GM12878 (cell line): Measurements from ENCODE around the gene HOATZ. TPM values are rescaled to one million over a fixed set of nuclear protein-coding genes. Genes with fewer than 3 reads are reported as not detected.

Experiments
- ATAC-seq: fragments of 200-7000 bp; cut with Tn5 transposase; 3 replicates; pipeline ENCODE4 v1.9.1; 2020; ENCODE audit warnings: mild to moderate bottlenecking, moderate library complexity
- BruUV-seq: library from RNA; stranded (reverse); fragments of 400-500 nt; replicated peaks from 2 replicates; lab custom pipeline; 2021; lab: Mats Ljungman, UMichigan
- CTCF ChIA-PET: fragments of 300-600 bp; sonication (Branson Sonifier 250); formaldehyde crosslinking; extraction: SDS; loops from one replicate; lab custom pipeline; 2021; ENCODE audit warnings: inconsistent platforms; lab: Yijun Ruan, JAX
- POLR2A ChIA-PET: fragments of 350-600 bp; formaldehyde crosslinking; extraction: SDS; loops from one replicate; lab custom pipeline; 2021; ENCODE audit warnings: inconsistent platforms; lab: Charles Lee
- RAD21 ChIA-PET: fragments of 300-600 bp; sonication (Branson Sonifier 250); formaldehyde crosslinking; loops from one replicate; lab custom pipeline; 2023; ENCODE audit warnings: antibody characterized with exemption; ENCODE audit not compliant: unreplicated experiment; lab: Charles Lee
- SMC1A ChIA-PET: fragments of 300-600 bp; sonication (Branson Sonifier 250); formaldehyde crosslinking; loops from one replicate; lab custom pipeline; 2023; ENCODE audit not compliant: unreplicated experiment, uncharacterized antibody; lab: Charles Lee
- DNase-seq: peaks from one replicate; pipeline ENCODE4 v3.0.0-alpha.2; 2011; ENCODE audit warnings: low read depth, low spot score
- FAIRE-seq: peaks from 3 replicates; lab custom pipeline; 2011; peaks lifted over from hg19 to GRCh38; lab: Jason Lieb, UNC
- H2AFZ ChIP-seq: 2 replicates; pipeline ENCODE4 v1.6.0; 2011; ENCODE audit warnings: low read depth, low read length, control low read depth; ENCODE audit not compliant: control insufficient read depth
- H3K27ac ChIP-seq: 2 replicates; pipeline ENCODE4 v1.5.1; 2011; ENCODE audit warnings: control low read depth; ENCODE audit not compliant: control insufficient read depth, insufficient read depth
- H3K27me3 ChIP-seq, 2 experiments: replicated peaks in 1 of 2; 2 replicates each; pipeline versions ENCODE4 v1.6.0 to v1.6.1; 2011; ENCODE audit warnings: low read length in 1 of 2; ENCODE audit not compliant: control insufficient read depth in 2 of 2, insufficient read depth in 2 of 2
- H3K36me3 ChIP-seq, 2 experiments: 2 replicates each; pipeline ENCODE4 v1.5.1; 2011; ENCODE audit warnings: low read length in 1 of 2; ENCODE audit not compliant: control insufficient read depth in 2 of 2, insufficient read depth in 2 of 2
- H3K4me1 ChIP-seq: 2 replicates; pipeline ENCODE4 v1.6.1; 2011; ENCODE audit warnings: mild to moderate bottlenecking, low read length, moderate library complexity, mixed read lengths; ENCODE audit not compliant: control insufficient read depth, insufficient read depth
- H3K4me2 ChIP-seq: 2 replicates; pipeline ENCODE4 v1.6.0; 2011; ENCODE audit warnings: control low read depth; ENCODE audit not compliant: control insufficient read depth, insufficient read depth
- H3K4me3 ChIP-seq: fragments of 200-600 bp; sonication (generic); 2 replicates; pipeline ENCODE4 v1.5.1; 2016
- H3K79me2 ChIP-seq: 2 replicates; pipeline ENCODE4 v1.6.0; 2011; ENCODE audit warnings: low read length; ENCODE audit not compliant: control insufficient read depth, insufficient read depth
- H3K9ac ChIP-seq: 2 replicates; pipeline ENCODE4 v1.8.0; 2011; ENCODE audit warnings: low read length, control low read depth, mixed read lengths; ENCODE audit not compliant: control insufficient read depth, insufficient read depth
- H3K9me3 ChIP-seq: replicated peaks from 3 replicates; pipeline ENCODE4 v1.5.1; 2011; ENCODE audit warnings: mild to moderate bottlenecking, low read length; ENCODE audit not compliant: control insufficient read depth, insufficient read depth
- H4K20me1 ChIP-seq: 2 replicates; pipeline ENCODE4 v1.6.0; 2011; ENCODE audit not compliant: control insufficient read depth, insufficient read depth
- EP300 ChIP-seq, 2 experiments: fragments of 150-350 bp in 1 of 2; IDR thresholded peaks; 2 replicates each; pipeline ENCODE4 v1.6.1; 2011 to 2012; ENCODE audit warnings: low read depth in 2 of 2, low read length in 2 of 2, borderline replicate concordance in 1 of 2, improper control_type of control experiment in 1 of 2, inconsistent platforms in 1 of 2; ENCODE audit not compliant: control insufficient read depth in 1 of 2
- FOS ChIP-seq: IDR thresholded peaks from 3 replicates; pipeline ENCODE4 v1.6.1; 2011; ENCODE audit warnings: borderline replicate concordance; ENCODE audit not compliant: insufficient read length; ENCODE audit errors: extremely low read depth
- MLLT1 ChIP-seq: fragments of 450-650 bp; IDR thresholded peaks from 2 replicates; pipeline ENCODE4 v1.6.1; 2016; ENCODE audit warnings: mild to moderate bottlenecking
- NR2C2 ChIP-seq: IDR thresholded peaks from 2 replicates; pipeline ENCODE4 v1.6.1; 2011; ENCODE audit warnings: borderline replicate concordance, low read depth; ENCODE audit not compliant: control insufficient read depth, insufficient read length
- NRF1 ChIP-seq: conservative IDR thresholded peaks from 2 replicates; pipeline ENCODE4 v1.6.1; 2011; ENCODE audit warnings: mild to moderate bottlenecking, low read depth, low read length, improper control_type of control experiment
- RUNX3 ChIP-seq: IDR thresholded peaks from 2 replicates; pipeline ENCODE4 v1.6.1; 2012; ENCODE audit warnings: low read length, inconsistent platforms
- SPI1 ChIP-seq: IDR thresholded peaks from 2 replicates; pipeline ENCODE4 v1.6.1; 2011; ENCODE audit warnings: low read depth, mild to moderate bottlenecking, low read length, moderate library complexity, borderline replicate concordance; ENCODE audit not compliant: insufficient read depth
- SUZ12 ChIP-seq: fragments of 200-600 bp; sonication (generic); IDR thresholded peaks from one replicate; pipeline ENCODE4 v1.6.1; 2018; ENCODE audit warnings: antibody characterized with exemption, mild to moderate bottlenecking; ENCODE audit not compliant: unreplicated experiment
- TCF3 ChIP-seq: IDR thresholded peaks from 2 replicates; pipeline ENCODE4 v1.6.1; 2012; ENCODE audit warnings: low read depth, mild to moderate bottlenecking, low read length, borderline replicate concordance; ENCODE audit not compliant: insufficient read depth
- WGBS: methylation state at CpG from one replicate; pipeline ENCODE4 v1.1.6; 2016; ENCODE audit warnings: low lambda C conversion rate; ENCODE audit not compliant: insufficient replicate concordance, insufficient coverage; ENCODE audit errors: missing lambda C conversion rate; 5-methylcytosine and 5-hydroxymethylcytosine counted together
- in situ Hi-C: fragments of 300-500 bp; cut with MboI; formaldehyde crosslinking; loops from 9 replicates; pipeline ENCODE4 v1.14.3; 2018; ENCODE audit warnings: mixed read lengths
- intact Hi-C: fragments of 100-400 bp; cut with micrococcal nuclease; formaldehyde crosslinking; loops from one replicate; pipeline ENCODE4 v1.14.2; 2022; ENCODE audit not compliant: unreplicated experiment
- polyA plus RNA-seq, 11 experiments: library from polyadenylated mRNA; depleted of rRNA in 4 of 11; unstranded in 6 of 11; stranded (reverse) in 5 of 11; fragments of >200 nt; fragmentation: Nextera tagmentation in 4 of 11; fragmentation: Illumina TruSeq in 1 of 11; extraction: Ambion mirVana in 4 of 11; extraction: Trizol in 1 of 11; gene quantifications; 1 replicate in 1 of 11; 2 replicates in 10 of 11; pipeline versions ENCODE4 v1.2.1 to v1.2.3, GENCODE V29; 2011 to 2016; ENCODE audit warnings: inconsistent platforms in 2 of 11, missing spikeins in 2 of 11, low read depth in 1 of 11
- total RNA-seq, 4 experiments: library from RNA; depleted of rRNA in 3 of 4; stranded (reverse); fragments of >200 nt in 3 of 4; fragmentation: Illumina TruSeq in 1 of 4; extraction: Trizol in 1 of 4; gene quantifications; 2 replicates each; pipeline versions ENCODE4 v1.2.1 to v1.2.3, GENCODE V29; 2013 to 2021
- TF ChIP-seq, protein P1 (sequence below): IDR thresholded peaks from 2 replicates; pipeline ENCODE4 v1.6.1; 2011; ENCODE audit warnings: low read depth, mild to moderate bottlenecking, low read length, moderate library complexity, borderline replicate concordance; ENCODE audit errors: extremely low read depth
- TF ChIP-seq, protein P2 (sequence below): fragments of 450-650 bp; IDR thresholded peaks from 2 replicates; pipeline ENCODE4 v1.6.1; 2017; ENCODE audit warnings: mild to moderate bottlenecking, low read depth, inconsistent platforms; ENCODE audit not compliant: poor library complexity, severe bottlenecking
- TF ChIP-seq, protein P3 (sequence below): IDR thresholded peaks from 2 replicates; pipeline ENCODE4 v1.6.1; 2011; ENCODE audit warnings: borderline replicate concordance, low read depth, mild to moderate bottlenecking, moderate library complexity, low read length; ENCODE audit not compliant: insufficient read depth, poor library complexity, severe bottlenecking
- TF ChIP-seq, protein P4 (sequence below): fragments of 150-350 bp; IDR thresholded peaks from 2 replicates; pipeline ENCODE4 v1.6.1; 2016; ENCODE audit warnings: low read depth, low read length

Gene HOATZ
- total and polyA plus RNA-seq, 10 of the 15 experiments (the other 5 are each of a cell fraction or from before 2014, with no cell fraction given): 0.28 TPM; not detected in 9

- no TSS peak for BruUV-seq
- 67% methylated on average over 2 of the region's 2 CpGs for WGBS
- H4K20me1 ChIP-seq: no peaks in the 10 kb centered on the region
- ChIA-PET POLR2A (no interaction called here), RAD21 (interaction anchor here (3.3 to 7.3 kb wide), 3 partner anchors 12 to 257 kb away, joined by 12 to 65 read pairs (median 30); no protein-coding TSS in a partner anchor), SMC1A (interaction anchor here (0.7 to 4.0 kb wide), 6 partner anchors 16 to 257 kb away, joined by 3 to 54 read pairs (median 8); no protein-coding TSS in a partner anchor), CTCF (interaction anchor here (1.0 to 6.3 kb wide), 7 partner anchors 12 to 257 kb away, joined by 3 to 94 read pairs (median 3); no protein-coding TSS in a partner anchor)
- H3K9ac ChIP-seq: no peak overlapping the region
- intact Hi-C loops (no loop called here), in situ Hi-C loops (no loop called here)
- H3K79me2 ChIP-seq: no peaks in the 10 kb centered on the region
- no peaks in the 10 kb centered on the region for H3K9me3 ChIP-seq
- no peak overlapping the region for H2AFZ ChIP-seq
- H3K36me3 ChIP-seq: no peaks in the 10 kb centered on the region
- H3K4me1 ChIP-seq: no peaks in the 10 kb centered on the region; the same call in 1 of the 2 replicates
- H3K27me3 ChIP-seq: no peaks in the 10 kb centered on the region
- no peak overlapping the region for H3K27ac ChIP-seq
- no peak for DNase-seq
- no peak overlapping the region for H3K4me3 ChIP-seq
- peak; percentile 34; the same call in 2 of the 3 replicates for ATAC-seq
- FAIRE-seq: no peak
- no peak overlapping the region for H3K4me2 ChIP-seq
- TF ChIP-seq, protein P1, sequence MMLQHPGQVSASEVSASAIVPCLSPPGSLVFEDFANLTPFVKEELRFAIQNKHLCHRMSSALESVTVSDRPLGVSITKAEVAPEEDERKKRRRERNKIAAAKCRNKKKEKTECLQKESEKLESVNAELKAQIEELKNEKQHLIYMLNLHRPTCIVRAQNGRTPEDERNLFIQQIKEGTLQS: no peak
- TF ChIP-seq FOS (no peak), NR2C2 (no peak), EP300 (IDR thresholded peaks at IDR 0.05; ENCODE audit: borderline replicate concordance in 1 of 2, control insufficient read depth in 1 of 2, low read depth in 2 of 2, low read length in 2 of 2) (no peak), MLLT1 (no peak), RUNX3 (0 out of 2 replicates have a peak, but pooled peaks have one; percentile 10), SUZ12 (no peak), NRF1 (no peak), TCF3 (no peak), SPI1 (0 out of 2 replicates have a peak, but pooled peaks have one; percentile 8)
- TF ChIP-seq, protein P2, sequence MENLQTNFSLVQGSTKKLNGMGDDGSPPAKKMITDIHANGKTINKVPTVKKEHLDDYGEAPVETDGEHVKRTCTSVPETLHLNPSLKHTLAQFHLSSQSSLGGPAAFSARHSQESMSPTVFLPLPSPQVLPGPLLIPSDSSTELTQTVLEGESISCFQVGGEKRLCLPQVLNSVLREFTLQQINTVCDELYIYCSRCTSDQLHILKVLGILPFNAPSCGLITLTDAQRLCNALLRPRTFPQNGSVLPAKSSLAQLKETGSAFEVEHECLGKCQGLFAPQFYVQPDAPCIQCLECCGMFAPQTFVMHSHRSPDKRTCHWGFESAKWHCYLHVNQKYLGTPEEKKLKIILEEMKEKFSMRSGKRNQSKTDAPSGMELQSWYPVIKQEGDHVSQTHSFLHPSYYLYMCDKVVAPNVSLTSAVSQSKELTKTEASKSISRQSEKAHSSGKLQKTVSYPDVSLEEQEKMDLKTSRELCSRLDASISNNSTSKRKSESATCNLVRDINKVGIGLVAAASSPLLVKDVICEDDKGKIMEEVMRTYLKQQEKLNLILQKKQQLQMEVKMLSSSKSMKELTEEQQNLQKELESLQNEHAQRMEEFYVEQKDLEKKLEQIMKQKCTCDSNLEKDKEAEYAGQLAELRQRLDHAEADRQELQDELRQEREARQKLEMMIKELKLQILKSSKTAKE: no peak
- TF ChIP-seq, protein P3, sequence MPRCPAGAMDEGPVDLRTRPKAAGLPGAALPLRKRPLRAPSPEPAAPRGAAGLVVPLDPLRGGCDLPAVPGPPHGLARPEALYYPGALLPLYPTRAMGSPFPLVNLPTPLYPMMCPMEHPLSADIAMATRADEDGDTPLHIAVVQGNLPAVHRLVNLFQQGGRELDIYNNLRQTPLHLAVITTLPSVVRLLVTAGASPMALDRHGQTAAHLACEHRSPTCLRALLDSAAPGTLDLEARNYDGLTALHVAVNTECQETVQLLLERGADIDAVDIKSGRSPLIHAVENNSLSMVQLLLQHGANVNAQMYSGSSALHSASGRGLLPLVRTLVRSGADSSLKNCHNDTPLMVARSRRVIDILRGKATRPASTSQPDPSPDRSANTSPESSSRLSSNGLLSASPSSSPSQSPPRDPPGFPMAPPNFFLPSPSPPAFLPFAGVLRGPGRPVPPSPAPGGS: no peak
- TF ChIP-seq, protein P4, sequence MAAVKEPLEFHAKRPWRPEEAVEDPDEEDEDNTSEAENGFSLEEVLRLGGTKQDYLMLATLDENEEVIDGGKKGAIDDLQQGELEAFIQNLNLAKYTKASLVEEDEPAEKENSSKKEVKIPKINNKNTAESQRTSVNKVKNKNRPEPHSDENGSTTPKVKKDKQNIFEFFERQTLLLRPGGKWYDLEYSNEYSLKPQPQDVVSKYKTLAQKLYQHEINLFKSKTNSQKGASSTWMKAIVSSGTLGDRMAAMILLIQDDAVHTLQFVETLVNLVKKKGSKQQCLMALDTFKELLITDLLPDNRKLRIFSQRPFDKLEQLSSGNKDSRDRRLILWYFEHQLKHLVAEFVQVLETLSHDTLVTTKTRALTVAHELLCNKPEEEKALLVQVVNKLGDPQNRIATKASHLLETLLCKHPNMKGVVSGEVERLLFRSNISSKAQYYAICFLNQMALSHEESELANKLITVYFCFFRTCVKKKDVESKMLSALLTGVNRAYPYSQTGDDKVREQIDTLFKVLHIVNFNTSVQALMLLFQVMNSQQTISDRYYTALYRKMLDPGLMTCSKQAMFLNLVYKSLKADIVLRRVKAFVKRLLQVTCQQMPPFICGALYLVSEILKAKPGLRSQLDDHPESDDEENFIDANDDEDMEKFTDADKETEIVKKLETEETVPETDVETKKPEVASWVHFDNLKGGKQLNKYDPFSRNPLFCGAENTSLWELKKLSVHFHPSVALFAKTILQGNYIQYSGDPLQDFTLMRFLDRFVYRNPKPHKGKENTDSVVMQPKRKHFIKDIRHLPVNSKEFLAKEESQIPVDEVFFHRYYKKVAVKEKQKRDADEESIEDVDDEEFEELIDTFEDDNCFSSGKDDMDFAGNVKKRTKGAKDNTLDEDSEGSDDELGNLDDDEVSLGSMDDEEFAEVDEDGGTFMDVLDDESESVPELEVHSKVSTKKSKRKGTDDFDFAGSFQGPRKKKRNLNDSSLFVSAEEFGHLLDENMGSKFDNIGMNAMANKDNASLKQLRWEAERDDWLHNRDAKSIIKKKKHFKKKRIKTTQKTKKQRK: no peak
Measured at GRCh38 chr11:111585371-111585770, 70.8 kb downstream of the HOATZ start.
